SU-DHL-6 (cell line): ENCODE results near the gene WSCD2.

Experiments used
- EZH2phosphoT487 ChIP-seq: fragments of 200-600 bp; sonication (generic), shearing (Covaris generic); conservative IDR thresholded peaks from 2 replicates; pipeline ENCODE4 v1.6.1; 2018; ENCODE audit warnings: mild to moderate bottlenecking, antibody characterized with exemption, low read length, moderate library complexity, mixed read lengths
- TF ChIP-seq, protein P1 (sequence below): fragments of 200-600 bp; sonication (generic); IDR thresholded peaks from one replicate; pipeline ENCODE4 v1.5.1; 2017; ENCODE audit warnings: antibody characterized with exemption, mild to moderate bottlenecking, low read length, moderate library complexity; ENCODE audit not compliant: insufficient read depth, poor library complexity, severe bottlenecking

DNA sequence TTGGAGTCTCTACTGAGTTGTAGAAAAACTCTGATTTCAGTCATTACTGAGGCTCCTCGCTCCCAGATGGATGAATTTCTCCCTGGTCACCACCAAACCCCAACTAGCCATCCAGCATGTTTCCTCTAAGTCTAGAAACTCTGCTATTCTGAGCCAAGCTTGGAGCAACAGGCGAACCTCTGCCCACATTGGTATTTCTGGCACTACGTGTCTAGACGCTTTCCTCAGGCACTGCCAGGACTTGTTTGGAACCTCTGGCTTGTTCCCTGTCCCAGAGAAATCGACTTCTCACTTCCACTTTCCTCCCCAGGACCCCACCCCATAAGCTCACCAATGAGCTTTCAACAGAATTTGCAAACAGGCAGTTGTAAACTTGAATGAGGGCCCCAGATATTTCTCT lies 27.6 kb downstream of the WSCD2 start:
- TF ChIP-seq, protein P1, sequence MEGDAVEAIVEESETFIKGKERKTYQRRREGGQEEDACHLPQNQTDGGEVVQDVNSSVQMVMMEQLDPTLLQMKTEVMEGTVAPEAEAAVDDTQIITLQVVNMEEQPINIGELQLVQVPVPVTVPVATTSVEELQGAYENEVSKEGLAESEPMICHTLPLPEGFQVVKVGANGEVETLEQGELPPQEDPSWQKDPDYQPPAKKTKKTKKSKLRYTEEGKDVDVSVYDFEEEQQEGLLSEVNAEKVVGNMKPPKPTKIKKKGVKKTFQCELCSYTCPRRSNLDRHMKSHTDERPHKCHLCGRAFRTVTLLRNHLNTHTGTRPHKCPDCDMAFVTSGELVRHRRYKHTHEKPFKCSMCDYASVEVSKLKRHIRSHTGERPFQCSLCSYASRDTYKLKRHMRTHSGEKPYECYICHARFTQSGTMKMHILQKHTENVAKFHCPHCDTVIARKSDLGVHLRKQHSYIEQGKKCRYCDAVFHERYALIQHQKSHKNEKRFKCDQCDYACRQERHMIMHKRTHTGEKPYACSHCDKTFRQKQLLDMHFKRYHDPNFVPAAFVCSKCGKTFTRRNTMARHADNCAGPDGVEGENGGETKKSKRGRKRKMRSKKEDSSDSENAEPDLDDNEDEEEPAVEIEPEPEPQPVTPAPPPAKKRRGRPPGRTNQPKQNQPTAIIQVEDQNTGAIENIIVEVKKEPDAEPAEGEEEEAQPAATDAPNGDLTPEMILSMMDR, result no peak
- no peak for TF ChIP-seq EZH2phosphoT487
